Smooth muscle cell of the brain vasculature (primary cell): ENCODE results near the gene PRKN.

Experiments
- DNase-seq: peaks from one replicate; pipeline ENCODE4 v3.0.0-alpha.2; 2012; ENCODE audit warnings: low read depth, low spot score

The PRKN gene

DNA sequence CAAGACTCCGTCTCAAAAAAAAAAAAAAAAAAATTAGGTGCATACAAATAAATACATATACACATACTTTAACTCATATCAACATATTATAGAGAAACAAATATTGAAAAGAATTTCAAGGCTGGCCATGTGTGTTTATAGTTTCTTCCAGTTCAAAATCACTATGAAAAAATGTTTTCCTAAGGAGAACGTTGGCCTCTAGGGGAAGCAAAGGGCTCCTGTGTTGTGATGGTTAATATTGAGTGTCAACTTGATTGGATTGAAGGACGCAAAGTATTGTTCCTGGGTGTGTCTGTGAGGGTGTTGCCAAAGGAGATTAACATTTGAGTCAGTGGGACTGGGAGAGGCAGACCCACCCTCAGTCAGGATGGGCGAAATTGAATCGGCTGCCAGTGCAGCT, 1271.7 kb downstream of the PRKN start:
- DNase-seq, result no peak

DNA sequence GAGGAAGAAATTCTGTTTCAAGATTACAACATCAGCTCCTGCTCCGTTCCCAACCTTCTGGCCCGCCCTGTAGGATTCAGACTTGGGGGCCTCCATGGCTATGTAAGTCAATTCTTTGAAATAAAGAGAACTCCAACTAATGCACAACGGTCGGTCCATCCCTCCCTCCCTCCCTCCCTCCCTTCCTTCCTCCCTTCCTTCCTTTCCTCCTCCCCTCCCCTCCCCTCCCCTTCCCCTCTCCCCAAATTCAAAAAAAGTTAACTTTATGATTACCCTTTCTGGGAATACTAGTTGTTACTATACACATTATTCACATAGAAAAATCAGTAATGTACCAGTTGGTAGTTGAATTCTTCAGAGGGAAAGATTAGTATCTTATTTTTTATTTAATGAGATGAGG, 1274.0 kb downstream of the PRKN start:
- DNase-seq, result no peak

- DNase-seq, result no peak
Observed at GRCh38 chr6:161452241-161452640, 1275.3 kb downstream of the PRKN start.

DNA sequence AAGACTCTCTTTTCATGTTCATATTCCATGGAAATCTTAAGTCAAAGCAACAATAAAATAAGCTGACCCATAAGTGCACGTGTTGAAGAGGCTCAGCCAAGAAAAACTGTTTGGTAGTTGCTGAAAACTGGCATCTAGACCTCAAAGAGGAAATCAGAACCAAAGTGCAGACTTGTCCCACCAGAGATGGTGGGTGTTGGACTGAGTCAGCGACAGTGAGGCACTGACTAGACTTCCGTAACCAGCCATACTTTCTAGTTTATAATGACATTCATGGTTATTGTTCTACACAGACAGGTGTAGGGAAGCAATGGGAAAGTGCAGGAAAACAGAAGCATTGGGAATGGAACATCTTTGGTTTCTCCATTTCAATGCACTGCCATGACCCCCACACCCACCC, 1278.0 kb downstream of the PRKN start:
- DNase-seq, result no peak

- DNase-seq, result no peak
Observed at GRCh38 chr6:161446949-161447348, 1280.6 kb downstream of the PRKN start.

GRCh38 chr6:161446296-161446925, 1281.2 kb downstream of the PRKN start:
- DNase-seq, result no peak

DNA sequence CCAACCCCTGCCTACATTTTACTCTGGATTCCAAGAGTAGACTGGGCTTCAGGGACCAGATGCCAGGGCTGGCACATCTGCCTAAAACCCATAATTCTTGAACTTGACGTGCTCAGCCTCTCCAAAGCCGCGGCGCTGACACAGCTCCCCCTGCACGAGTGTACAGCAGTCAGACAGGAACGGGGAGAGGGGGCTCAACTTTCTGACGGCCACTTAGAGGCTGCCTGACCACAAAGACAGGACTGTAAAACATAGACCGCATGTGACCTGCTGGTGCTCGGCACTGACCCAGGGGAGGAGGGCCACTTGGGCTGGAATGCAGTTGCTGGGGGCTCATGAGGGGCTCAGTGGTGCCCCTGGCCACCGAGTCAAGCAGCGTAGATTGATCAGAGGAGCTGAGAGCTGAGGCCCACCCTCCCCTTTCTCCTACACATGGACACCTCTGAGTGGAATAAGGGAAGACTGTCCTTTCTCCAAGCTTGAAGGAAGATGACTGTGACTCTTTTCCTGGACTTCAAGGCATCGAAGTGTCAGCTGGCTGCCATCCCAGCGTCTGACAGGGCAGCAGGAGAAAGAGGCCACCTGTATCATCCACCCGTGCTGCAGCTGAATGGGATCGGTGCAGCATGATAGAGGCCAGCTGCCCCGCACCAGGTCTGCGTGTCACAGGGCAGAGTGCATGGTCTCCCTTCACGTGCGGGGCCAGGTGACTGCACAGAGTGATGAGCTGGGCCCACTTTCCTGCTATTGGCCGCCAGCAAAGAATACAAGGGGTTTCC, 1282.4 kb downstream of the PRKN start:
- DNase-seq, result no peak

DNA sequence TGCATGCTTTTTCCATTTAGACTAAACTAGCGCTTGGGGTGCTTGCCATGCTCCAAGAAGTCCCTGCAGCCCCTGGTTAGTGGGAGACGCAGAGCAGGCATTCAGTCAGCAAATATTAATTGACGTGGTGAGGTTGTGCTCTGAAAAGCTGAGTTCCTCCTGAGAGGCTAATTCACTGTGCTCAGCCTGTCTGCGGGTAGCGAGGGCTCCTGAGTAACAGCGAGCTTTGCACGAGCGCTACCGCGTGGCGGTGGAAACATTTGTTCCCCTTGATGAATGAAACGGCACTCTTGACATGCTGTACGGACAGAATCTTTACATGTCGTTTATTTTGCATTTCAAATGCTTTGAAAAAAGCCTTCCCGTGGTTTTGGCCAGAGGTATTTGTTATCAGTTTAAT, 1283.1 kb downstream of the PRKN start:
- DNase-seq, result no peak

GRCh38 chr6:161443848-161444247, 1283.7 kb downstream of the PRKN start:
- DNase-seq, result no peak

- DNase-seq, result no peak
Observed at GRCh38 chr6:161442420-161442819, 1285.1 kb downstream of the PRKN start.

GRCh38 chr6:161440299-161440698, 1287.3 kb downstream of the PRKN start:
- no peak for DNase-seq

DNA sequence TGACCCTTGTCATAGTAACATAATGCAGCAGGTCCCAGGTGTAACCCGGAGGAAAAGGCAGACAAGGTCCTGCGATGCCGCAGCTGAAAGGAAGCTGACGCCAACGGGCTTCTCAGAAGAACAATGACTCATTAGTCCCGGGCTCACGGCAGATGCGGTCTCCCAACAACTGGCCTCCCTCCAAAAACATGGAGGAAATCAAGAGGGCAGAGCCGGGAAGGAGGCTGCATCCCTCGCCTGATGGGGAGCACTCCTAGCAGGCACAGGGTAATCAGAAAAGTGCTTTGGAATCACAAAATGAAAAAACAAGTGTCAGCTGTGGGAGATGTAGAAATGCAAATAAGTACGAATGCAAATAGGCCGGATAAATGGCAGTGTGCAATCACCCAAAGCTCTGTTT, 1288.5 kb downstream of the PRKN start:
- DNase-seq, result peak; percentile 61

DNA sequence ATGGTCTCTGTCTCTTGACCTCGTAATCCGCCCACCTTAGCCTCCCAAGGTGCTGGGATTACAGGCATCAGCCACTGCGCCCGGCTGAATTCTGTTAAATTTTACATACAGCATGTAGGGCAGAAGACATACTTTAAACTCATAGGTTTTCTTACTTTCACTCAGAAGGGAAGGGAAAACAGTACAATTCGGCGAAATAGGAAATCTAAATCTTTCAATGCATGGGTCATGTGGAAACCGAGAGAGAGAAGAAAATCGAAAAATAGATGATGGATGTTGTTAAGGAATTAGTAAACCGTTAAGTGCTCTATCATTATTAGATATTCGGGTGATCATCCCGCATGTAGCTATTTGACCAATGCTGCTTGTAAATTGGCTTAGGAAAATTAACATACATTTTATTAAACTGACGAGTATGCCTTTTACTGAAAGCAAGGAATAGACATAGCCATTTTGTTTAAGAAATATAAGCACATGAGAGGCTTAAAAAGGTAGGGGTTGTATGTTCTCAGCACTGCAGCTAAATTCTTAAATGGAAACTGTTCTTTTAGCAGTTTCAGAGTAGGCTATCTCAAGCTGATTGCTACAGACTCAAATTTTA, 1289.0 kb downstream of the PRKN start:
- no peak for DNase-seq

DNA sequence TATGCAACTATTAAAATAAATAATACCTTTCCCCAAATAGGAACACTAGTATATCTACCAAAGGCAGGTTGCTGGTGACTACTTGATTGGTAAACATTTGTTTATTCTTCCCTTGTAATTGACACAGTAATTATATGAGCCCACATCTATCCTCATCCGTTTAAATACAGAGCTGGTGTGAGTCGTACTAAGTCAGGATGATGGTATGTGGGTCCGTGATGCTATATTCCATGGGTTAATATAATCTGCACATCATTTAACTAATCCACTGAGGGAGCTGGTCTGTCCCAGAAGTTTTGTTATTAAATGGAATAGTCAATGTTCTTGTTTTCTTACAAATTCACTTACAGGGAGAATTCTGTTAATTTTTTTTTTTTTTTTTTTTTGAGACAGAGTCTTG, 1289.7 kb downstream of the PRKN start:
- DNase-seq, result no peak

GRCh38 chr6:161436106-161436876, 1291.3 kb downstream of the PRKN start:
- no peak for DNase-seq

GRCh38 chr6:161435748-161436070, 1291.9 kb downstream of the PRKN start:
- no peak for DNase-seq

DNA sequence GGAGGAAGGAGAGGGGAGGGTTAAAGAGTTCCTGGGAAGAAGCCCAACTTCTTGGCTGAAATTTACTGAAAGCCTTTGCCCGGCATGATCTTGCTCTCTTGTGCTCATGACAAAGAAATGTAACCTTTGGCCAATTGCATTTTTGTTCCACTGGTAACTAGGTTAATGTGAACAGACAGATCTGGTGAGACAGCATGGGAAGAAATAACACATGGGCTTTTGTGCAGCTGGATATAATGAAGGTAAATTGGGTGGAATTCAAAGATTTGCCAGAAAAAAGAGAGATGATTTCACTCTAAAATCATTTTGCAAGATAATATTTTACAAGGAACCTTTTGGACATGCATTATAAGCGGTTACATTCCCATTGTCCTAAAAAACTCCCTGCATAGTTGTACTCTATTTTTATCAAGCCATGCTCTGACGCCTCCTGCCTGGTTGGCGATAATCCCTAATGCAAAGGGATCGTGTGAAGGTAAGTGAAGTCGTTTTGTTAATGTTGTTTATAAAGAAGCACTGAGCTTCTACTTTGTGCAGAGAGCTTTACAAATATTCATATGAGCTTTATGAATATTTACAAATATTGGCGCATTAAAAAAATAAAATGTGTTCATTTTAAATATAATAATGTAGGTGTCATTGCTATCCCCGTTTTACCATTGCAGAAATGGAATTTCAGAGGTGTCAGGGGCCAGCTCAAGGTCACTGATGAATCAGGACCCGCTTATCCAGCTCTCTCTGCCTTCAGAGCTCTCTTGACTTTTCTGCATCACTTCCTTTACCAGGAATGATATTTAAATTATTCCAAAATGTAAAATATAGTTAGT, 1292.4 kb downstream of the PRKN start:
- peak; percentile 86 for DNase-seq

- no peak for DNase-seq
Observed at GRCh38 chr6:161434350-161434749, 1293.2 kb downstream of the PRKN start.

DNA sequence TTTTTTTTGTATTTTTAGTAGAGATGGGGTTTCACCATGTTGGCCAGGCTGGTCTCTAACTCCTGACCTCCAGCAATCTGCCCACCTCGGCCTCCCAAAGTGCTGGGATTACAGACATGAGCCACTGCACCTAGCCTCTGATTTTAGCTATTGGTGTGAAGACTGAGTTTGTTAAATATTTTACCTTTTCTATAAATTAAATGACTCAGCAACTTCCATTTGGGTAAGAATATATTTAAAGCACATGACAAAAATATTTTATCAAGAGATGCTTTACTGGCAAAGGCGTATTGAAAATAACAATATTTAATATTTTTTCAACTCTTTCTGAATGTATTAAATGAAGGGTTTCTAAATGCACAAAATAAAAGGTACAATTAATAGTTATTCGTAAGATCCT, 1295.0 kb downstream of the PRKN start:
- no peak for DNase-seq

GRCh38 chr6:161429921-161430490, 1297.6 kb downstream of the PRKN start:
- no peak for DNase-seq

GRCh38 chr6:161424421-161424820, 1303.1 kb downstream of the PRKN start:
- DNase-seq, result no peak
